ENCODE measurements around the gene RPL35A. TPM values are rescaled to one million over a fixed set of nuclear protein-coding genes. Genes with fewer than 3 reads are reported as not detected.
A peak's percentile ranks its signal among the peaks of the same experiment; 100 is the strongest.

RPL35A gene
- 405 and 468 TPM in 2 replicates for total RNA-seq (2014; rRNA removed; shearing (Covaris generic))
- polyA plus RNA-seq (2016; fragmentation: Nextera tagmentation; extraction: Ambion mirVana) = 765 and 803 TPM in 2 replicates

DNA sequence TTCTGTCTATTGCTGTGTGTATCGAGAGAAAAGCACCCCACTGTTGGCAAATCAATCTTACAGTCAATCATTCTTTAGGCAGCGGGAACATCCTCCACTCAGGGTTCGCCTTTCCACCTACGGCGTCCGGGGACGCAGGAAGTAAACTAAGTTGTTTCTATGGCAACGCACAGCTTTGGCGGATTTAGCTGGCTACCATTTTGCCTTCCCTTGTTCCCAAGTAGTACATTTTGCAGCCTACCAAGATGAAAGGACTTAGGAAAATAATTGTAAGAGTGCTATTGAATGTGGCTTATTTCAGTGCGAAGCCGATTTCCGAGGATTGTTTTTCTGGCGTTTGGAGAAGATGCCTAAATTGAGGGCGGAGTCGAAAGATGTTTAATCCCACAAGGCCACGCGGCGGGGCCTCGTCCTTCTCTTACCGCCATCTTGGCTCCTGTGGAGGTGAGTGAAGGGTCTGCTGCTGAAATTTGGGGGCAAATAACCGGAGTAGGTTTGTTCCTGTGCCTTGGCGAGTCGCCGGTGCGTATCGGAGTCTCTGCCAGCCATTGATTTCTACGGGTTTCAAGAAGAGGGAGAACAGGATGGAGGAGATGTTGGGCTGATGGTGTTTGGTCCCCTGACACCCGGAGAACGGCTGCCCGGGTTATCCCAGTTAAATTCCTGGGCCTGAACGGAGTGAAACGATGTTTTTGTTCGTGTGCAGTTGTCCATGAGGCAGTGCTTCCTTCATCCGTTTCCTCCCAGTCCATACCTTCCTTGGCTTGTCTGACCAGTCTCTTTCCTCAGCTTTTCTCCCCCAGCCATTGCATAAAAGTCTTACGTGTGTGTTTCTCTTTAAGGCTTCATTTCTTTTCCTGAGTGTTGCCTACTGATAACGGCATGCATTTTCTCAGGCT, at the start of gene RPL35A:
RPL35A (plus strand) TSS at position 413 of the 899 bp plus-strand sequence. CDS start 778 bp downstream, outside the sequence.
- H2AFZ ChIP-seq = peak within 1 kb of the TSS; percentile 88
- TF ChIP-seq EZH2 (IDR thresholded peaks at IDR 0.05; ENCODE audit: insufficient read depth, poor library complexity, severe bottlenecking) = no peak
- no peak for TF ChIP-seq EZH2phosphoT487 (IDR thresholded peaks at IDR 0.05; ENCODE audit: insufficient read depth, low read depth)
- H3K4me1 ChIP-seq (ENCODE audit: insufficient read depth) = peaks cover 35% of the 10 kb centered on the region
- H3K27ac ChIP-seq = peak within 1 kb of the TSS; percentile 95
- peaks cover 40% of the 10 kb centered on the region for H3K36me3 ChIP-seq (ENCODE audit: low read depth)
- in situ Hi-C loops (cut with MboI) = no loop called here
- no peaks in the 10 kb centered on the region for H3K27me3 ChIP-seq (replicated peaks; ENCODE audit: insufficient read depth)
- H3F3A ChIP-seq (ENCODE audit: insufficient read depth) = peaks cover 51% of the 10 kb centered on the region
- peaks cover 50% of the 10 kb centered on the region for H3K79me2 ChIP-seq (ENCODE audit: insufficient read depth)
- DNase-seq = peak; percentile 99
- WGBS, 2 experiments (ENCODE audit: low coverage in 1 of 2, low lambda C conversion rate in 2 of 2, missing lambda C conversion rate in 2 of 2) = 1% methylated on average over 36 of the region's 36 CpGs
- no peaks in the 10 kb centered on the region for H3K9me3 ChIP-seq (ENCODE audit: low read depth)
- peak within 1 kb of the TSS; percentile 100 for H3K9ac ChIP-seq
- H3K9me2 ChIP-seq (ENCODE audit: insufficient read depth) = no peaks in the 10 kb centered on the region
- H3K4me2 ChIP-seq (ENCODE audit: unreplicated experiment) = peak within 1 kb of the TSS; percentile 94
- H3K4me3 ChIP-seq = peak within 1 kb of the TSS; percentile 100
- peaks cover 7% of the 10 kb centered on the region; the same call in 1 of the 2 replicates for H4K20me1 ChIP-seq (ENCODE audit: insufficient read depth)

DNA sequence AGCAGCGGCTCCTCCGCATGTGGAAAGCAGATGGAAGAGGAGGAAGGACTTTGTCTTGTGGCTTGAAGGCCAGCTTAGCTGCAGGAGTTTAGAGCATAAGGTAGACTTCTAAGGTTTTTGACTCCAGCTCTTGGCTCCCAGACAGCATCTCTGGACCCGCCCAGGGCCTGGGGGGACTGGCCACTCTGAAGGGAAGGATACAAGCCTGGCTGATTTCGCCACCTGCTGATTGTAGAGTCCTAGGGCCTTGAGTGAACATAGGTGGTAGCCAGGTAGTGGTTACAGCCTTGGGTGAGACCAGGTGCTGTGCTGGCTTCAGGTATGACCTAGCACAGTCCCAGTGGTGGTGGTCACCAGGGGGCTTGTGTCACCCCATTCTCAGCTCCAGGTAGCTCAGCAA, 48.4 kb upstream of the RPL35A start:
- no peak overlapping the region for H3K9ac ChIP-seq
- no peak overlapping the region for H3K4me2 ChIP-seq (ENCODE audit: unreplicated experiment)
- no peak for DNase-seq

DNA sequence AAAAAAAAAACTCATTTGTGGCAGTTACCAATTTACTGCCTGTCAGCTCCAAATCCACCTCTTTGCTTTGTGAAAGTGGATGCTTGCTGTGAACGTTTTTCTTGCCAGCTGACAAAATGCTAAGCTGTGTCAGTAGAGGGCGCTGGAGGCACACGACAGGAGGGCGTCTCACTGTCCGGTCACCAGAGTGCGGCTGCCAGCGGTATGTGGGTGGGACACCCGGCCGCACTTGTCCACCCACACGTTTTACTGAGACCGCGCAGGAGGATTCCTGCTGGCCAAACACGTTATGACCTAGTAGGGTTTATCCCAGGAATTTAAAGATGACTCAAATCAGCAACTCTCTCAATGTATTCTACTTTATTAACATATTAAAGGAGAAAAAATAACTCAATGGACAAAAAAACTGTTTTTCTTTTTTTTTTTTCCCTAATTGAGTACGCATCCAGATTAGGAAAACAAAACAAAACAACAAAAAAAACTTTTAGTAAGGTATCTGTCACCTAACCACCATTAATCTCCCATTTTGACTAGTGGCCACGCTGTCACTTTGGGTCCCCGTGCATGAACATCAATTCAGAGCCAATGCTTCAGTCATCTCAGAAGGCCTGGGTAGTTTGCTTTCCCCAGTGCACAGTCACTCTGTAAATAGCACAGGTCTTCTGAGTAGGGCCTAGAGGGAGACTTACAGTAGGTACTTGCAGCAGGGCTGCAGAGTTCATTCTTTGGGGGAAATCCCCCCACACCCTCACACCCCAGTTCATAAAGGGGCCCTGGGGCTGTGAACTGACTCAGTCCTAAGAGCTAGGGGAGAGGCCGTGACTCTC, 43.8 kb upstream of the RPL35A start:
- H3K27ac ChIP-seq = peak overlapping the region; percentile 67
- H3F3A ChIP-seq (ENCODE audit: insufficient read depth) = peaks cover 44% of the 10 kb centered on the region
- H3K9me2 ChIP-seq (ENCODE audit: insufficient read depth) = no peaks in the 10 kb centered on the region
- no peaks in the 10 kb centered on the region for H3K27me3 ChIP-seq (replicated peaks; ENCODE audit: insufficient read depth)
- H2AFZ ChIP-seq = no peak overlapping the region; the same call in 1 of the 2 replicates
- TF ChIP-seq EZH2 (IDR thresholded peaks at IDR 0.05; ENCODE audit: insufficient read depth, poor library complexity, severe bottlenecking) = no peak
- no peak for TF ChIP-seq EZH2phosphoT487 (IDR thresholded peaks at IDR 0.05; ENCODE audit: insufficient read depth, low read depth)
- H3K4me1 ChIP-seq (ENCODE audit: insufficient read depth) = peaks cover 26% of the 10 kb centered on the region
- H3K9me3 ChIP-seq (ENCODE audit: low read depth) = no peaks in the 10 kb centered on the region
- peak overlapping the region; percentile 56 for H3K4me2 ChIP-seq (ENCODE audit: unreplicated experiment)
- 9% methylated on average over 17 of the region's 17 CpGs for WGBS, 2 experiments (ENCODE audit: low coverage in 1 of 2, low lambda C conversion rate in 2 of 2, missing lambda C conversion rate in 2 of 2)
- no peak overlapping the region for H3K4me3 ChIP-seq
- peak; percentile 98 for DNase-seq
- H4K20me1 ChIP-seq (ENCODE audit: insufficient read depth) = no peaks in the 10 kb centered on the region
- H3K36me3 ChIP-seq (ENCODE audit: low read depth) = no peaks in the 10 kb centered on the region
- in situ Hi-C loops (cut with MboI) = no loop called here
- H3K79me2 ChIP-seq (ENCODE audit: insufficient read depth) = no peaks in the 10 kb centered on the region
- H3K9ac ChIP-seq = peak overlapping the region; percentile 45

More for the DNA sequence above, 48.4 kb upstream of the RPL35A start:
- Histone ChIP-seq H3K9me3 (ENCODE audit: low read depth) (no peaks in the 10 kb centered on the region), H3K9me2 (ENCODE audit: insufficient read depth) (no peaks in the 10 kb centered on the region), H3K79me2 (ENCODE audit: insufficient read depth) (no peaks in the 10 kb centered on the region), H3K4me1 (ENCODE audit: insufficient read depth) (peaks cover 14% of the 10 kb centered on the region), H3K36me3 (ENCODE audit: low read depth) (no peaks in the 10 kb centered on the region), H4K20me1 (ENCODE audit: insufficient read depth) (no peaks in the 10 kb centered on the region), H3K27me3 (replicated peaks; ENCODE audit: insufficient read depth) (no peaks in the 10 kb centered on the region), H3F3A (ENCODE audit: insufficient read depth) (peaks cover 21% of the 10 kb centered on the region), H2AFZ (no peak overlapping the region), H3K4me3 (no peak overlapping the region), H3K27ac (no peak overlapping the region)
- in situ Hi-C loops (cut with MboI) = no loop called here
- 80 to 93% methylated on average over 4 of the region's 4 CpGs for WGBS, 2 experiments (ENCODE audit: low coverage in 1 of 2, low lambda C conversion rate in 2 of 2, missing lambda C conversion rate in 2 of 2)
- TF ChIP-seq EZH2 (IDR thresholded peaks at IDR 0.05; ENCODE audit: insufficient read depth, poor library complexity, severe bottlenecking) (no peak), EZH2phosphoT487 (IDR thresholded peaks at IDR 0.05; ENCODE audit: insufficient read depth, low read depth) (no peak)

DNA sequence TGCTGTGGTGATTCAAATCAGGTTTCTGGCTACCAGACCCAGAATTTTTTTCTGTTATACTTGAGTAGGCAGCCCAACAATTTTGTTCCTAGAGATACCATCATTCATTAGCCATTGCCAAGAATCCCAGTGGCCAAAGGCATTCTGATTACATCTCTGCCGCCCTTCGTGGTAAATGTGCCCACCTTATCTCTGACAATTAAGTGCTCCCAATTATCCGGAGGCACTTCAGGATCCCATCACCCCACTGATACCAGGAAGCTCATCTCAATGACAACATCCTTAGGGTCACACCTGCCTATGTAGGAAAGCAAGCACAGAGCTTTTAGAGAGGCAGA, 43.2 kb upstream of the RPL35A start:
- WGBS, 2 experiments (ENCODE audit: low coverage in 1 of 2, low lambda C conversion rate in 2 of 2, missing lambda C conversion rate in 2 of 2) = 75 to 76% methylated on average over 3 of the region's 3 CpGs
- H3K4me3 ChIP-seq = no peak overlapping the region
- H4K20me1 ChIP-seq (ENCODE audit: insufficient read depth) = no peaks in the 10 kb centered on the region
- H3K79me2 ChIP-seq (ENCODE audit: insufficient read depth) = no peaks in the 10 kb centered on the region
- H3K9ac ChIP-seq = no peak overlapping the region
- peak overlapping the region; percentile 67; the same call in 1 of the 2 replicates for H3K27ac ChIP-seq
- no peaks in the 10 kb centered on the region for H3K27me3 ChIP-seq (replicated peaks; ENCODE audit: insufficient read depth)
- peaks cover 44% of the 10 kb centered on the region for H3F3A ChIP-seq (ENCODE audit: insufficient read depth)
- peak overlapping the region; percentile 56 for H3K4me2 ChIP-seq (ENCODE audit: unreplicated experiment)
- H2AFZ ChIP-seq = no peak overlapping the region
- no peaks in the 10 kb centered on the region for H3K9me3 ChIP-seq (ENCODE audit: low read depth)
- H3K9me2 ChIP-seq (ENCODE audit: insufficient read depth) = no peaks in the 10 kb centered on the region
- no peak for TF ChIP-seq EZH2phosphoT487 (IDR thresholded peaks at IDR 0.05; ENCODE audit: insufficient read depth, low read depth)
- no peak for TF ChIP-seq EZH2 (IDR thresholded peaks at IDR 0.05; ENCODE audit: insufficient read depth, poor library complexity, severe bottlenecking)
- in situ Hi-C loops (cut with MboI) = no loop called here
- H3K4me1 ChIP-seq (ENCODE audit: insufficient read depth) = peaks cover 26% of the 10 kb centered on the region
- H3K36me3 ChIP-seq (ENCODE audit: low read depth) = no peaks in the 10 kb centered on the region
- DNase-seq = peak; percentile 77

All from GM23248 (cell line).